HepG2 (cell line): ENCODE results near the gene ALDH18A1. TPM values are rescaled to one million over a fixed set of nuclear protein-coding genes. Genes with fewer than 3 reads are reported as not detected.

Source experiments
- ATAC-seq: fragments of 200-7000 bp; cut with Tn5 transposase; 3 replicates; pipeline ENCODE4 v1.9.1; 2020; ENCODE audit warnings: mild to moderate bottlenecking, moderate library complexity
- BruUV-seq: library from RNA; stranded (reverse); fragments of 400-500 nt; replicated peaks from 2 replicates; lab custom pipeline; 2021; lab: Mats Ljungman, UMichigan
- CTCF ChIA-PET: fragments of 300-600 bp; formaldehyde crosslinking; extraction: SDS; loops from one replicate; lab custom pipeline; 2021; ENCODE audit warnings: low total read pairs, inconsistent platforms, low intra/inter-chr PET ratio; lab: Yijun Ruan, JAX
- POLR2A ChIA-PET: fragments of 350-600 bp; sonication (Branson Sonifier 250); formaldehyde crosslinking; loops from one replicate; lab custom pipeline; 2020; ENCODE audit warnings: antibody characterized with exemption, inconsistent platforms; lab: Yijun Ruan, JAX
- DNase-seq: peaks from one replicate; pipeline ENCODE4 v3.0.0-alpha.2; 2015; ENCODE audit warnings: low spot score
- FAIRE-seq: peaks from 3 replicates; lab custom pipeline; 2011; peaks lifted over from hg19 to GRCh38; lab: Jason Lieb, UNC
- H2AFZ ChIP-seq: one replicate; pipeline ENCODE4 v1.6.1; 2011; ENCODE audit warnings: low read length, inconsistent platforms
- H3K27ac ChIP-seq: fragments of 300-600 bp; 3 replicates; pipeline ENCODE4 v1.8.0; 2011; ENCODE audit warnings: mixed run types, mild to moderate bottlenecking, mixed read lengths, low read length, inconsistent platforms; ENCODE audit not compliant: insufficient read depth; ENCODE audit errors: extremely low read length
- H3K27me3 ChIP-seq, 2 experiments: fragments of 200-600 bp in 1 of 2; 2 replicates in 1 of 2; 3 replicates in 1 of 2; pipeline versions ENCODE4 v1.6.0 to v1.8.0; 2011; ENCODE audit warnings: low read length in 2 of 2, mild to moderate bottlenecking in 2 of 2, moderate library complexity in 2 of 2, inconsistent platforms in 1 of 2; ENCODE audit not compliant: insufficient read depth in 2 of 2, control insufficient read depth in 1 of 2
- H3K36me3 ChIP-seq, 2 experiments: fragments of 200-600 bp in 1 of 2; replicated peaks in 1 of 2; 2 replicates in 1 of 2; 3 replicates in 1 of 2; pipeline versions ENCODE4 v1.5.1 to v1.8.0; 2011; ENCODE audit warnings: low read length in 2 of 2, inconsistent platforms in 1 of 2; ENCODE audit not compliant: insufficient read depth in 2 of 2, control insufficient read depth in 1 of 2
- H3K4me1 ChIP-seq: 2 replicates; pipeline ENCODE4 v1.5.1; 2012; ENCODE audit warnings: low read length, inconsistent platforms; ENCODE audit not compliant: insufficient read depth
- H3K4me2 ChIP-seq: 2 replicates; pipeline ENCODE4 v1.6.0; 2011; ENCODE audit warnings: low read depth, low read length, inconsistent platforms
- H3K4me3 ChIP-seq, 3 experiments: fragments of 200-600 bp in 1 of 3; sonication (generic), shearing (Covaris generic) in 1 of 3; replicated peaks in 1 of 3; 2 replicates each; pipeline ENCODE4 v1.5.1; 2011 to 2016; ENCODE audit warnings: low read length in 3 of 3, inconsistent platforms in 2 of 3, low read depth in 2 of 3, mild to moderate bottlenecking in 2 of 3, control low read depth in 1 of 3, mixed read lengths in 1 of 3; ENCODE audit not compliant: insufficient read depth in 1 of 3
- H3K79me2 ChIP-seq: one replicate; pipeline ENCODE4 v1.6.1; 2011; ENCODE audit warnings: low read length, inconsistent platforms; ENCODE audit not compliant: insufficient read depth
- H3K9ac ChIP-seq: 2 replicates; pipeline ENCODE4 v1.6.0; 2011; ENCODE audit warnings: mild to moderate bottlenecking, low read depth, low read length, inconsistent platforms; ENCODE audit not compliant: insufficient read depth
- H3K9me3 ChIP-seq: 2 replicates; pipeline ENCODE4 v1.5.1; 2012; ENCODE audit warnings: mild to moderate bottlenecking, low read length
- H4K20me1 ChIP-seq: 2 replicates; pipeline ENCODE4 v1.6.0; 2011; ENCODE audit warnings: inconsistent platforms, mild to moderate bottlenecking, low read length, moderate library complexity; ENCODE audit not compliant: insufficient read depth
- BCL6 ChIP-seq: IDR thresholded peaks from 2 replicates; pipeline ENCODE4 v1.6.1; 2016; ENCODE audit warnings: missing genetic modification reagents, missing compliant biosample characterization
- FOXC1 ChIP-seq: sonication (generic); formaldehyde crosslinking; IDR thresholded peaks from 2 replicates; pipeline ENCODE4 v1.8.0; 2022; ENCODE audit warnings: mild to moderate bottlenecking, missing genetic modification reagents, borderline replicate concordance
- FOXK1 ChIP-seq: sonication (generic); formaldehyde crosslinking; IDR thresholded peaks from 2 replicates; pipeline ENCODE4 v1.4.0; 2020; ENCODE audit warnings: low read depth, missing genetic modification reagents, borderline replicate concordance
- KAT8 ChIP-seq: IDR thresholded peaks from 2 replicates; pipeline ENCODE4 v1.6.1; 2016; ENCODE audit warnings: missing genetic modification reagents, missing compliant biosample characterization
- KLF9 ChIP-seq: IDR thresholded peaks from 2 replicates; pipeline ENCODE4 v1.6.1; 2016; ENCODE audit warnings: low read depth
- KMT2A ChIP-seq: sonication (generic); formaldehyde crosslinking; IDR thresholded peaks from 2 replicates; pipeline ENCODE4 v1.4.0; 2020; ENCODE audit warnings: missing genetic modification reagents
- MXI1 ChIP-seq: IDR thresholded peaks from 3 replicates; pipeline ENCODE4 v1.6.1; 2012; ENCODE audit warnings: low read depth, low read length, inconsistent platforms, borderline replicate concordance
- PPARG ChIP-seq: conservative IDR thresholded peaks from 2 replicates; pipeline ENCODE4 v1.6.1; 2016; ENCODE audit warnings: missing biosample characterization, missing genetic modification reagents
- RXRB ChIP-seq: IDR thresholded peaks from 2 replicates; pipeline ENCODE4 v1.6.1; 2016; ENCODE audit warnings: borderline replicate concordance, missing genetic modification reagents, missing compliant biosample characterization
- SOX13 ChIP-seq, 3 experiments: fragments of 450-650 bp in 1 of 3; sonication (generic) in 1 of 3; formaldehyde crosslinking in 1 of 3; IDR thresholded peaks in 2 of 3; conservative IDR thresholded peaks in 1 of 3; 2 replicates each; pipeline versions ENCODE4 v1.5.0 to v1.6.1; 2016 to 2020; ENCODE audit warnings: antibody characterized with exemption in 1 of 3, mild to moderate bottlenecking in 1 of 3, missing compliant biosample characterization in 1 of 3, missing genetic modification reagents in 1 of 3, moderate library complexity in 1 of 3
- THRA ChIP-seq: sonication (generic); formaldehyde crosslinking; IDR thresholded peaks from 2 replicates; pipeline ENCODE4 v1.4.0; 2020; ENCODE audit warnings: missing genetic modification reagents, borderline replicate concordance
- USF2 ChIP-seq, 2 experiments: sonication (generic) in 1 of 2; formaldehyde crosslinking in 1 of 2; IDR thresholded peaks; 2 replicates each; pipeline versions ENCODE4 v1.5.1 to v1.6.1; 2011 to 2020; ENCODE audit warnings: borderline replicate concordance in 1 of 2, low read depth in 1 of 2, low read length in 1 of 2, mild to moderate bottlenecking in 1 of 2, missing genetic modification reagents in 1 of 2, moderate library complexity in 1 of 2
- ZBTB20 ChIP-seq: sonication (generic); formaldehyde crosslinking; IDR thresholded peaks from 2 replicates; pipeline ENCODE4 v1.8.1; 2023; ENCODE audit warnings: missing genetic modification reagents, low read depth, mild to moderate bottlenecking, borderline replicate concordance
- ZMYM4 ChIP-seq: sonication (generic); formaldehyde crosslinking; IDR thresholded peaks from 2 replicates; pipeline ENCODE4 v1.8.1; 2023; ENCODE audit warnings: mild to moderate bottlenecking, missing genetic modification reagents
- ZNF503 ChIP-seq: sonication (generic); formaldehyde crosslinking; IDR thresholded peaks from 2 replicates; pipeline ENCODE4 v1.4.0; 2020; ENCODE audit warnings: missing genetic modification reagents
- WGBS: methylation state at CpG from one replicate; pipeline ENCODE4 v1.1.6; 2017; ENCODE audit warnings: low lambda C conversion rate; 5-methylcytosine and 5-hydroxymethylcytosine counted together
- in situ Hi-C: cut with HindIII; loops from 2 replicates; pipeline ENCODE4 v1.10.0; 2017; ENCODE audit warnings: low pct_unique_long_range_greater_than_20kb; ENCODE audit not compliant: extremely low pct_ligation_motif_present
- intact Hi-C: fragments of 100-400 bp; cut with micrococcal nuclease; formaldehyde crosslinking; loops from one replicate; pipeline ENCODE4 v1.10.0; 2022; ENCODE audit not compliant: unreplicated experiment
- polyA plus RNA-seq, 8 experiments: library from polyadenylated mRNA; depleted of rRNA in 3 of 8; stranded (reverse) in 7 of 8; unstranded in 1 of 8; fragments of >200 nt; fragmentation: Illumina TruSeq in 4 of 8; extraction: Trizol in 4 of 8; gene quantifications; 2 replicates each; pipeline versions ENCODE4 v1.2.1 to v1.2.3, GENCODE V29; 2011 to 2016; ENCODE audit warnings: low read depth in 4 of 8, missing spikeins in 1 of 8, mixed read lengths in 1 of 8; ENCODE audit not compliant: insufficient read depth in 1 of 8
- total RNA-seq, 5 experiments: library from RNA; depleted of rRNA; stranded (reverse); fragments of >200 nt; fragmentation: Illumina TruSeq; extraction: Trizol; gene quantifications; 2 replicates each; pipeline ENCODE4 v1.2.3, GENCODE V29; 2016; ENCODE audit warnings: low read depth in 1 of 5

The ALDH18A1 gene
- total and polyA plus RNA-seq, 2 of the 13 experiments (the other 11 are each of a cell fraction or from before 2014, with no cell fraction given) = 180 to 263 TPM

DNA sequence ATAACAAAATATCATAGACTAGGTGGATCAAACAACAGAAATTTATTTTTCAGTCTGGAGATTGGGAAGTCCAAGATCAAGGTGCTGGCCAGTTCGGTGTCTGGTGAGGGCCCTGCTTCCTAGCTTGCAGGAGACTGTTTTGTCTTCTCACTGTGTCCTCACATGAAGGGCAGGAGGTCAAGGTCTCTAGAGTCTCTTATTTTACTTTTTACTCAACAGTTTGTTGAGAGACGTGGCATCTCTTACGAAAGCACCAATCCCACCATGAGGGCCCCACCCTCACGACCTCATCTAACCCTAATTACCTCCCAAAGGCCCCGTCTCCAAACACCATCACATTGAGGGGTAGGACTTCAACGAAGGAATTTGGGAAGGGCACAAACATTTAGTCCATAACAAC, 54.1 kb downstream of the ALDH18A1 start (continued):
- no peak for TF ChIP-seq SOX13 (IDR thresholded peaks at IDR 0.05)
- TF ChIP-seq SOX13 (CRISPR knock-in tag; conservative IDR thresholded peaks at IDR 0.05 in 1 of 2, IDR thresholded peaks at IDR 0.05 in 1 of 2) = 0 out of 4 replicates have a peak, but pooled peaks of 1 of the 2 experiments have one; percentile 13
- no peak for TF ChIP-seq ZMYM4 (CRISPR knock-in tag)
- no peak for TF ChIP-seq MXI1
- no peak for TF ChIP-seq KLF9 (CRISPR knock-in tag)
- TF ChIP-seq BCL6 (CRISPR knock-in tag) = peak; percentile 34; the same call in 1 of the 2 replicates

DNA sequence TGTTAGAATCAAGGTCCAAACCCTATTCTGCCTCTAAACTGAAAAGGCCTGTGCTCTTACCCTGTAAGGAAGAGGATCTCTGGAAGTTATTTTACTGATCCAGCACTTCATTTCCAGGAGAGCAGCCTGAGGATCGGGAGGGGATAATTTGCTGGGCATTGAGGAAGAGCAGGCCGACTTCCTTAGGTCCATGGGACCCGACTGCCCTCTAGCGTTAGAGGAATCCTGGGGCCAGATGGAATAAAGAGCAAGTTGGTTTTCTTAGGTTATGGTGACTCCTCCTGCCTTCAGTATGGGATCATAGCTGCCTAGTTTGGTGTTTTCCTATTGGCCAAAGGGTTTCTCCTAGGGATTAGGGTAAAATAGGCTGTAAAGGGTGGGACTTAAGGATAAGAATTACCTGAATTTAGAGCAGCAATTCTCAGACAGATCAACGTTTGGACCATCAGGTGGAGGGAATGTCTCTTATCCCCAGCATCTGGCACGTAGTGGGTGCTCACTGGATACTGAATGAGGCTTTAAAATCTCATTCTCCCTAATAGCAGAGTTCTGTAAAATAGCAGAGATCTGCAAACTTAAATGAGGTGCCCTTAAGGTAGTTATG, 55.3 kb downstream of the ALDH18A1 start:
- peak; percentile 88 for ATAC-seq
- Histone ChIP-seq H3K79me2 (no peaks in the 10 kb centered on the region), H3K4me1 (peaks cover 48% of the 10 kb centered on the region), H3K4me2 (peak overlapping the region; percentile 63), H4K20me1 (no peaks in the 10 kb centered on the region), H3K27me3 (no peaks in the 10 kb centered on the region; a peak in 1 of 5 replicates), H3K9ac (no peak overlapping the region), H3K4me3 (no peak overlapping the region), H3K9me3 (no peaks in the 10 kb centered on the region), H3K36me3 (peaks cover 6% of the 10 kb centered on the region in 2 experiments; a peak in 4 of 5 replicates), H2AFZ (no peak overlapping the region), H3K27ac (no peak overlapping the region)
- WGBS = 27% methylated on average over 5 of the region's 6 CpGs
- ChIA-PET POLR2A (no interaction called here), CTCF (interaction anchor here (1.5 to 4.0 kb wide), 4 partner anchors 134 to 227 kb away, joined by 7 to 96 read pairs (median 14); no protein-coding TSS in a partner anchor)
- in situ Hi-C loops (loop anchor here (5.0 to 25.0 kb wide), 3 partner anchors 169 to 464 kb away; no protein-coding TSS in a partner anchor), intact Hi-C loops (loop anchor here (1.0 to 10.0 kb wide), 6 partner anchors 39 to 466 kb away; partner anchors contain the start of gene SORBS1)
- FAIRE-seq = peak; percentile 98
- no TSS peak for BruUV-seq
- DNase-seq = peak; percentile 84
- TF ChIP-seq FOXC1 (CRISPR knock-in tag) (peak; percentile 63; the same call in 1 of the 2 replicates), USF2 (IDR thresholded peaks at IDR 0.05; ENCODE audit: low read depth, low read length) (no peak), USF2 (CRISPR knock-in tag; IDR thresholded peaks at IDR 0.05; ENCODE audit: borderline replicate concordance) (no peak), RXRB (CRISPR knock-in tag) (peak; percentile 26; the same call in 1 of the 2 replicates), FOXK1 (0 out of 2 replicates have a peak, but pooled peaks have one; percentile 30), THRA (CRISPR knock-in tag) (peak; percentile 63; the same call in 1 of the 2 replicates), KMT2A (0 out of 2 replicates have a peak, but pooled peaks have one; percentile 29), ZNF503 (CRISPR knock-in tag) (no peak), KAT8 (CRISPR knock-in tag) (0 out of 2 replicates have a peak, but pooled peaks have one; percentile 31), ZBTB20 (CRISPR knock-in tag) (no peak), SOX13 (IDR thresholded peaks at IDR 0.05) (no peak), SOX13 (CRISPR knock-in tag; conservative IDR thresholded peaks at IDR 0.05 in 1 of 2, IDR thresholded peaks at IDR 0.05 in 1 of 2) (peak in 1 of 2 experiments; percentile 8; a peak in 1 of 4 replicates), PPARG (CRISPR knock-in tag) (0 out of 2 replicates have a peak, but pooled peaks have one; percentile 23)
